A549 (cell line): ENCODE measurements around the gene INTS6. TPM values are rescaled to one million over a fixed set of nuclear protein-coding genes. Genes with fewer than 3 reads are reported as not detected.

Source experiments
- ATAC-seq, 2 experiments: fragments of 200-7000 bp in 1 of 2; fragments of >200 bp in 1 of 2; cut with Nextera tagmentation in 1 of 2; cut with Tn5 transposase in 1 of 2; 3 replicates each; pipeline versions ENCODE4 v1.8.0 to v1.9.1; 2018 to 2020; ENCODE audit warnings: mild to moderate bottlenecking in 1 of 2, moderate library complexity in 1 of 2
- CTCF ChIA-PET: fragments of 300-600 bp; sonication (Branson Sonifier 250); formaldehyde crosslinking; extraction: SDS; loops from one replicate; lab custom pipeline; 2021; ENCODE audit warnings: antibody characterized with exemption, inconsistent platforms; lab: Yijun Ruan, JAX
- POLR2A ChIA-PET: fragments of 350-600 bp; formaldehyde crosslinking; extraction: SDS; loops from one replicate; lab custom pipeline; 2021; ENCODE audit warnings: antibody characterized with exemption, inconsistent platforms; lab: Yijun Ruan, JAX
- DNase-seq, 2 experiments: peaks; one replicate each; pipeline versions ENCODE4 v3.0.0 to v3.0.0-alpha.2; 2011 to 2016; ENCODE audit warnings: low read depth in 1 of 2, low spot score in 1 of 2
- FAIRE-seq: peaks from 2 replicates; lab custom pipeline; 2011; peaks lifted over from hg19 to GRCh38; lab: Jason Lieb, UNC
- H3K27ac ChIP-seq, 2 experiments: fragments of >200 bp; sonication (Bioruptor Twin); formaldehyde crosslinking; 3 replicates each; pipeline ENCODE4 v1.5.1; 2016 to 2017
- H3K4me1 ChIP-seq: fragments of >200 bp; sonication (Bioruptor Twin); formaldehyde crosslinking; 3 replicates; pipeline ENCODE4 v1.6.1; 2016
- H3K4me2 ChIP-seq: fragments of >200 bp; sonication (Bioruptor Twin); formaldehyde crosslinking; 3 replicates; pipeline ENCODE4 v1.6.1; 2016
- H3K4me3 ChIP-seq: fragments of >200 bp; sonication (Bioruptor Twin); formaldehyde crosslinking; 3 replicates; pipeline ENCODE4 v1.5.1; 2016
- H3K9me3 ChIP-seq: fragments of >200 bp; sonication (Bioruptor Twin); formaldehyde crosslinking; 3 replicates; pipeline ENCODE4 v1.6.1; 2016
- CHD2 ChIP-seq: fragments of 150-350 bp; IDR thresholded peaks from 2 replicates; pipeline ENCODE4 v1.6.1; 2014; ENCODE audit warnings: low read length; ENCODE audit not compliant: partially characterized antibody
- EHMT2 ChIP-seq: fragments of 200-600 bp; sonication (generic); IDR thresholded peaks from 2 replicates; pipeline ENCODE4 v1.6.1; 2016; ENCODE audit warnings: antibody characterized with exemption, low read depth, mild to moderate bottlenecking, moderate library complexity
- EP300 ChIP-seq, 2 experiments: fragments of >200 bp; sonication (Bioruptor Twin); formaldehyde crosslinking; IDR thresholded peaks; 2 replicates in 1 of 2; 3 replicates in 1 of 2; pipeline ENCODE4 v1.6.1; 2016 to 2017
- ESRRA ChIP-seq: fragments of 150-350 bp; IDR thresholded peaks from 2 replicates; pipeline ENCODE4 v1.6.1; 2014; ENCODE audit warnings: mild to moderate bottlenecking, low read length, borderline replicate concordance
- FOSL2 ChIP-seq, 2 experiments: fragments of 450-650 bp in 1 of 2; fragments of >200 bp in 1 of 2; sonication (Bioruptor Twin) in 1 of 2; formaldehyde crosslinking; IDR thresholded peaks; 2 replicates each; pipeline versions ENCODE4 v1.5.0 to v1.6.1; 2016 to 2020; ENCODE audit warnings: mild to moderate bottlenecking in 1 of 2, moderate library complexity in 1 of 2
- GATA3 ChIP-seq: IDR thresholded peaks from 2 replicates; pipeline ENCODE4 v1.6.1; 2012; ENCODE audit warnings: borderline replicate concordance
- HOXB5 ChIP-seq: fragments of 250-450 bp; sonication (Bioruptor Pico); IDR thresholded peaks from 2 replicates; pipeline ENCODE4 v1.5.0; 2020; ENCODE audit warnings: mild to moderate bottlenecking, moderate library complexity
- JUN ChIP-seq, 2 experiments: fragments of >200 bp; sonication (Bioruptor Twin); formaldehyde crosslinking; IDR thresholded peaks; 2 replicates in 1 of 2; 3 replicates in 1 of 2; pipeline ENCODE4 v1.6.1; 2016 to 2017
- KDM5A ChIP-seq: fragments of 200-600 bp; sonication (generic); IDR thresholded peaks from 2 replicates; pipeline ENCODE4 v1.6.1; 2016; ENCODE audit warnings: antibody characterized with exemption, mild to moderate bottlenecking
- NPAS2 ChIP-seq: fragments of 250-450 bp; sonication (Bioruptor Pico); IDR thresholded peaks from 2 replicates; pipeline ENCODE4 v1.8.0; 2022; ENCODE audit warnings: mild to moderate bottlenecking, moderate library complexity, borderline replicate concordance
- POLR2AphosphoS2 ChIP-seq: conservative IDR thresholded peaks from 2 replicates; pipeline ENCODE4 v1.6.1; 2012; ENCODE audit warnings: low read length, improper control_type of control experiment, inconsistent platforms
- RAD21 ChIP-seq, 2 experiments: fragments of >200 bp in 1 of 2; sonication (Bioruptor Twin) in 1 of 2; formaldehyde crosslinking in 1 of 2; IDR thresholded peaks in 1 of 2; conservative IDR thresholded peaks in 1 of 2; 2 replicates in 1 of 2; 3 replicates in 1 of 2; pipeline ENCODE4 v1.6.1; 2012 to 2018; ENCODE audit warnings: inconsistent platforms in 1 of 2
- TP53 ChIP-seq: fragments of 250-450 bp; sonication (Bioruptor Pico); IDR thresholded peaks from 2 replicates; pipeline ENCODE4 v1.5.0; 2021; ENCODE audit warnings: mild to moderate bottlenecking, moderate library complexity
- ZFP36 ChIP-seq: fragments of 450-650 bp; IDR thresholded peaks from 2 replicates; pipeline ENCODE4 v1.6.1; 2014; ENCODE audit warnings: borderline replicate concordance; ENCODE audit not compliant: partially characterized antibody
- WGBS: methylation state at CpG from one replicate; pipeline ENCODE4 v1.1.6; 2017; ENCODE audit errors: missing lambda C conversion rate; 5-methylcytosine and 5-hydroxymethylcytosine counted together
- polyA plus RNA-seq, 4 experiments: library from polyadenylated mRNA; depleted of rRNA in 3 of 4; stranded (reverse); fragments of >200 nt; fragmentation: RNase III in 1 of 4; extraction: RNeasy Plus Mini Kit Qiagen cat#74134 plus additional on column Dnase treatment in 1 of 4; gene quantifications; 2 replicates in 3 of 4; 3 replicates in 1 of 4; pipeline ENCODE4 v1.2.3, GENCODE V29; 2011 to 2017
- TF ChIP-seq, protein P1 (sequence below): fragments of 200-600 bp; sonication (generic); IDR thresholded peaks from 2 replicates; pipeline ENCODE4 v1.6.1; 2016; ENCODE audit warnings: antibody characterized with exemption, mild to moderate bottlenecking, moderate library complexity
- TF ChIP-seq, protein P2 (sequence below): fragments of >200 bp; sonication (Bioruptor Twin); formaldehyde crosslinking; IDR thresholded peaks from 2 replicates; pipeline ENCODE4 v1.6.1; 2016
- TF ChIP-seq, protein P3 (sequence below): IDR thresholded peaks from 2 replicates; pipeline ENCODE4 v1.6.1; 2012
- TF ChIP-seq, protein P4 (sequence below): fragments of 450-650 bp; IDR thresholded peaks from 2 replicates; pipeline ENCODE4 v1.6.1; 2014; ENCODE audit warnings: antibody characterized with exemption
- TF ChIP-seq, protein P5 (sequence below): IDR thresholded peaks from 2 replicates; pipeline ENCODE4 v1.6.1; 2012; ENCODE audit warnings: low read depth, borderline replicate concordance
- TF ChIP-seq, protein P6 (sequence below): fragments of 250-450 bp; sonication (Bioruptor Pico); IDR thresholded peaks from 2 replicates; pipeline ENCODE4 v1.5.0; 2021; ENCODE audit warnings: mild to moderate bottlenecking, moderate library complexity, borderline replicate concordance

INTS6 gene
- polyA plus RNA-seq, 2 of the 4 experiments (the other 2 are of a cell fraction): 11.5 to 37.1 TPM

DNA sequence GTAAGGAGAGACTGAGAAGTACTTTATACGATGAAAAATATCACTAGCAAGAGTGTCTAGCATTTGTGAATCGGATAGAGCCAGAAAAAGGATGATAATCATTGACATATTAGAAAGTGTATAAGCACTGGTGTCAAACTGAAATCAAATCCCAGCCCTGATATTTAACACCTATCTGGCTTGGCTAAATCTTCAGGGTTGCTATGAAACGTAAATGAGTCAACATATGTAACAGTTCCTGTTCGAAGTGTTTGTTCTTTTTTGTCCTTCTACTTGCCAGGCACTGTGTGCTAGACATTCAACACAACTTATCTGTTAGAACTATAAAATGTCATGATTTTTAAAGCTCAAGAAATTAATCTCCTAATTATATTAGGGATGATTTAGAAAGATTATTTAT, 72.6 kb downstream of the INTS6 start:
- DNase-seq (no peak), ATAC-seq (no peak), FAIRE-seq (no peak)
- Histone ChIP-seq H3K27ac (no peak overlapping the region), H3K9me3 (no peaks in the 10 kb centered on the region), H3K4me3 (no peak overlapping the region), H3K4me1 (0 out of 3 replicates have a peak, but pooled peaks cover 3% of the 10 kb centered on the region), H3K4me2 (no peak overlapping the region)
- ChIA-PET POLR2A (no interaction called here), CTCF (interaction anchor here (1.3 kb wide), 1 partner anchor 94 kb away, joined by 3 read pairs; no protein-coding TSS in a partner anchor)
- TF ChIP-seq, protein P1, sequence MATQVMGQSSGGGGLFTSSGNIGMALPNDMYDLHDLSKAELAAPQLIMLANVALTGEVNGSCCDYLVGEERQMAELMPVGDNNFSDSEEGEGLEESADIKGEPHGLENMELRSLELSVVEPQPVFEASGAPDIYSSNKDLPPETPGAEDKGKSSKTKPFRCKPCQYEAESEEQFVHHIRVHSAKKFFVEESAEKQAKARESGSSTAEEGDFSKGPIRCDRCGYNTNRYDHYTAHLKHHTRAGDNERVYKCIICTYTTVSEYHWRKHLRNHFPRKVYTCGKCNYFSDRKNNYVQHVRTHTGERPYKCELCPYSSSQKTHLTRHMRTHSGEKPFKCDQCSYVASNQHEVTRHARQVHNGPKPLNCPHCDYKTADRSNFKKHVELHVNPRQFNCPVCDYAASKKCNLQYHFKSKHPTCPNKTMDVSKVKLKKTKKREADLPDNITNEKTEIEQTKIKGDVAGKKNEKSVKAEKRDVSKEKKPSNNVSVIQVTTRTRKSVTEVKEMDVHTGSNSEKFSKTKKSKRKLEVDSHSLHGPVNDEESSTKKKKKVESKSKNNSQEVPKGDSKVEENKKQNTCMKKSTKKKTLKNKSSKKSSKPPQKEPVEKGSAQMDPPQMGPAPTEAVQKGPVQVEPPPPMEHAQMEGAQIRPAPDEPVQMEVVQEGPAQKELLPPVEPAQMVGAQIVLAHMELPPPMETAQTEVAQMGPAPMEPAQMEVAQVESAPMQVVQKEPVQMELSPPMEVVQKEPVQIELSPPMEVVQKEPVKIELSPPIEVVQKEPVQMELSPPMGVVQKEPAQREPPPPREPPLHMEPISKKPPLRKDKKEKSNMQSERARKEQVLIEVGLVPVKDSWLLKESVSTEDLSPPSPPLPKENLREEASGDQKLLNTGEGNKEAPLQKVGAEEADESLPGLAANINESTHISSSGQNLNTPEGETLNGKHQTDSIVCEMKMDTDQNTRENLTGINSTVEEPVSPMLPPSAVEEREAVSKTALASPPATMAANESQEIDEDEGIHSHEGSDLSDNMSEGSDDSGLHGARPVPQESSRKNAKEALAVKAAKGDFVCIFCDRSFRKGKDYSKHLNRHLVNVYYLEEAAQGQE: no peak
- TF ChIP-seq KDM5A (no peak), RAD21 (conservative IDR thresholded peaks at IDR 0.05 in 1 of 2, IDR thresholded peaks at IDR 0.05 in 1 of 2) (no peak), JUN (IDR thresholded peaks at IDR 0.05) (no peak), EHMT2 (no peak), ZFP36 (no peak), EP300 (IDR thresholded peaks at IDR 0.05) (no peak), HOXB5 (no peak), TP53 (CRISPR knock-in tag) (no peak), FOSL2 (IDR thresholded peaks at IDR 0.05) (no peak), FOSL2 (CRISPR knock-in tag; IDR thresholded peaks at IDR 0.05) (no peak), CHD2 (no peak), ESRRA (no peak), POLR2AphosphoS2 (no peak), NPAS2 (CRISPR knock-in tag) (no peak), GATA3 (no peak)
- TF ChIP-seq, protein P2, sequence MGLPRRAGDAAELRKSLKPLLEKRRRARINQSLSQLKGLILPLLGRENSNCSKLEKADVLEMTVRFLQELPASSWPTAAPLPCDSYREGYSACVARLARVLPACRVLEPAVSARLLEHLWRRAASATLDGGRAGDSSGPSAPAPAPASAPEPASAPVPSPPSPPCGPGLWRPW: no peak
- TF ChIP-seq, protein P3, sequence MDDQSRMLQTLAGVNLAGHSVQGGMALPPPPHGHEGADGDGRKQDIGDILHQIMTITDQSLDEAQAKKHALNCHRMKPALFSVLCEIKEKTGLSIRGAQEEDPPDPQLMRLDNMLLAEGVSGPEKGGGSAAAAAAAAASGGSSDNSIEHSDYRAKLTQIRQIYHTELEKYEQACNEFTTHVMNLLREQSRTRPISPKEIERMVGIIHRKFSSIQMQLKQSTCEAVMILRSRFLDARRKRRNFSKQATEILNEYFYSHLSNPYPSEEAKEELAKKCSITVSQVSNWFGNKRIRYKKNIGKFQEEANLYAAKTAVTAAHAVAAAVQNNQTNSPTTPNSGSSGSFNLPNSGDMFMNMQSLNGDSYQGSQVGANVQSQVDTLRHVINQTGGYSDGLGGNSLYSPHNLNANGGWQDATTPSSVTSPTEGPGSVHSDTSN: no peak
- TF ChIP-seq, protein P4, sequence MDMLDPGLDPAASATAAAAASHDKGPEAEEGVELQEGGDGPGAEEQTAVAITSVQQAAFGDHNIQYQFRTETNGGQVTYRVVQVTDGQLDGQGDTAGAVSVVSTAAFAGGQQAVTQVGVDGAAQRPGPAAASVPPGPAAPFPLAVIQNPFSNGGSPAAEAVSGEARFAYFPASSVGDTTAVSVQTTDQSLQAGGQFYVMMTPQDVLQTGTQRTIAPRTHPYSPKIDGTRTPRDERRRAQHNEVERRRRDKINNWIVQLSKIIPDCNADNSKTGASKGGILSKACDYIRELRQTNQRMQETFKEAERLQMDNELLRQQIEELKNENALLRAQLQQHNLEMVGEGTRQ: no peak
- TF ChIP-seq, protein P5, sequence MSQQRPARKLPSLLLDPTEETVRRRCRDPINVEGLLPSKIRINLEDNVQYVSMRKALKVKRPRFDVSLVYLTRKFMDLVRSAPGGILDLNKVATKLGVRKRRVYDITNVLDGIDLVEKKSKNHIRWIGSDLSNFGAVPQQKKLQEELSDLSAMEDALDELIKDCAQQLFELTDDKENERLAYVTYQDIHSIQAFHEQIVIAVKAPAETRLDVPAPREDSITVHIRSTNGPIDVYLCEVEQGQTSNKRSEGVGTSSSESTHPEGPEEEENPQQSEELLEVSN: no peak
- TF ChIP-seq, protein P6, sequence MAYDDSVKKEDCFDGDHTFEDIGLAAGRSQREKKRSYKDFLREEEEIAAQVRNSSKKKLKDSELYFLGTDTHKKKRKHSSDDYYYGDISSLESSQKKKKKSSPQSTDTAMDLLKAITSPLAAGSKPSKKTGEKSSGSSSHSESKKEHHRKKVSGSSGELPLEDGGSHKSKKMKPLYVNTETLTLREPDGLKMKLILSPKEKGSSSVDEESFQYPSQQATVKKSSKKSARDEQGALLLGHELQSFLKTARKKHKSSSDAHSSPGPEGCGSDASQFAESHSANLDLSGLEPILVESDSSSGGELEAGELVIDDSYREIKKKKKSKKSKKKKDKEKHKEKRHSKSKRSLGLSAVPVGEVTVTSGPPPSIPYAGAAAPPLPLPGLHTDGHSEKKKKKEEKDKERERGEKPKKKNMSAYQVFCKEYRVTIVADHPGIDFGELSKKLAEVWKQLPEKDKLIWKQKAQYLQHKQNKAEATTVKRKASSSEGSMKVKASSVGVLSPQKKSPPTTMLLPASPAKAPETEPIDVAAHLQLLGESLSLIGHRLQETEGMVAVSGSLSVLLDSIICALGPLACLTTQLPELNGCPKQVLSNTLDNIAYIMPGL (CRISPR knock-in tag): no peak
- 70% methylated on average over 4 of the region's 4 CpGs for WGBS
